ENCODE results near the gene VEGFB.

The VEGFB gene

GRCh38 chr11:64231546-64231945 is 2.8 kb upstream of the VEGFB start:
- no peak for TF ChIP-seq TAF1 (IDR thresholded peaks at IDR 0.05; ENCODE audit: borderline replicate concordance, insufficient read depth, low read length)
- TF ChIP-seq SIN3A (IDR thresholded peaks at IDR 0.05; ENCODE audit: borderline replicate concordance, insufficient read depth, low read length), result no peak
- TF ChIP-seq REST (IDR thresholded peaks at IDR 0.05; ENCODE audit: insufficient read depth in 1 of 2, low read depth in 2 of 2, low read length in 2 of 2), result no peak
- no peak for TF ChIP-seq POLR2AphosphoS5 (IDR thresholded peaks at IDR 0.05; ENCODE audit: low read depth, low read length)
- no peak for TF ChIP-seq FOXP2 (optimal IDR thresholded peaks at IDR 0.05; ENCODE audit: borderline replicate concordance, extremely low read depth, extremely low read length, insufficient read depth)

- TF ChIP-seq FOXP2 (optimal IDR thresholded peaks at IDR 0.05; ENCODE audit: borderline replicate concordance, extremely low read depth, extremely low read length, insufficient read depth) (no peak), SIN3A (IDR thresholded peaks at IDR 0.05; ENCODE audit: borderline replicate concordance, insufficient read depth, low read length) (no peak), POLR2AphosphoS5 (IDR thresholded peaks at IDR 0.05; ENCODE audit: low read depth, low read length) (no peak), TAF1 (IDR thresholded peaks at IDR 0.05; ENCODE audit: borderline replicate concordance, insufficient read depth, low read length) (no peak), REST (IDR thresholded peaks at IDR 0.05; ENCODE audit: insufficient read depth in 1 of 2, low read depth in 2 of 2, low read length in 2 of 2) (no peak)
These were observed 2.0 kb upstream of the VEGFB start for GRCh38 chr11:64232182-64232966.

GRCh38 chr11:64232967-64233315 is 1.4 kb upstream of the VEGFB start:
- no peak for TF ChIP-seq POLR2AphosphoS5 (IDR thresholded peaks at IDR 0.05; ENCODE audit: low read depth, low read length)
- no peak for TF ChIP-seq TAF1 (IDR thresholded peaks at IDR 0.05; ENCODE audit: borderline replicate concordance, insufficient read depth, low read length)
- TF ChIP-seq FOXP2 (optimal IDR thresholded peaks at IDR 0.05; ENCODE audit: borderline replicate concordance, extremely low read depth, extremely low read length, insufficient read depth), result no peak
- no peak for TF ChIP-seq SIN3A (IDR thresholded peaks at IDR 0.05; ENCODE audit: borderline replicate concordance, insufficient read depth, low read length)
- no peak for TF ChIP-seq REST (IDR thresholded peaks at IDR 0.05; ENCODE audit: insufficient read depth in 1 of 2, low read depth in 2 of 2, low read length in 2 of 2)

GRCh38 chr11:64234647-64235379 is 429 bp downstream of the VEGFB start:
- TF ChIP-seq TAF1 (IDR thresholded peaks at IDR 0.05; ENCODE audit: borderline replicate concordance, insufficient read depth, low read length) (no peak), SIN3A (IDR thresholded peaks at IDR 0.05; ENCODE audit: borderline replicate concordance, insufficient read depth, low read length) (peak; percentile 19; the same call in 1 of the 2 replicates), FOXP2 (optimal IDR thresholded peaks at IDR 0.05; ENCODE audit: borderline replicate concordance, extremely low read depth, extremely low read length, insufficient read depth) (no peak), POLR2AphosphoS5 (IDR thresholded peaks at IDR 0.05; ENCODE audit: low read depth, low read length) (no peak)

- TF ChIP-seq REST (IDR thresholded peaks at IDR 0.05; ENCODE audit: insufficient read depth in 1 of 2, low read depth in 2 of 2, low read length in 2 of 2) (no peak), FOXP2 (optimal IDR thresholded peaks at IDR 0.05; ENCODE audit: borderline replicate concordance, extremely low read depth, extremely low read length, insufficient read depth) (no peak), TAF1 (IDR thresholded peaks at IDR 0.05; ENCODE audit: borderline replicate concordance, insufficient read depth, low read length) (no peak)
These were observed 1.2 kb downstream of the VEGFB start for GRCh38 chr11:64235437-64236161.

All from PFSK-1 (cell line).